GM12878 (cell line): ENCODE measurements around the gene KLHL20. TPM values are rescaled to one million over a fixed set of nuclear protein-coding genes. Genes with fewer than 3 reads are reported as not detected.

Experiments used
- ATAC-seq: fragments of 200-7000 bp; cut with Tn5 transposase; 3 replicates; pipeline ENCODE4 v1.9.1; 2020; ENCODE audit warnings: mild to moderate bottlenecking, moderate library complexity
- BruUV-seq: library from RNA; stranded (reverse); fragments of 400-500 nt; replicated peaks from 2 replicates; lab custom pipeline; 2021; lab: Mats Ljungman, UMichigan
- CTCF ChIA-PET: fragments of 300-600 bp; sonication (Branson Sonifier 250); formaldehyde crosslinking; extraction: SDS; loops from one replicate; lab custom pipeline; 2021; ENCODE audit warnings: inconsistent platforms; lab: Yijun Ruan, JAX
- POLR2A ChIA-PET: fragments of 350-600 bp; formaldehyde crosslinking; extraction: SDS; loops from one replicate; lab custom pipeline; 2021; ENCODE audit warnings: inconsistent platforms; lab: Charles Lee
- RAD21 ChIA-PET: fragments of 300-600 bp; sonication (Branson Sonifier 250); formaldehyde crosslinking; loops from one replicate; lab custom pipeline; 2023; ENCODE audit warnings: antibody characterized with exemption; ENCODE audit not compliant: unreplicated experiment; lab: Charles Lee
- SMC1A ChIA-PET: fragments of 300-600 bp; sonication (Branson Sonifier 250); formaldehyde crosslinking; loops from one replicate; lab custom pipeline; 2023; ENCODE audit not compliant: unreplicated experiment, uncharacterized antibody; lab: Charles Lee
- DNase-seq: peaks from one replicate; pipeline ENCODE4 v3.0.0-alpha.2; 2011; ENCODE audit warnings: low read depth, low spot score
- FAIRE-seq: peaks from 3 replicates; lab custom pipeline; 2011; peaks lifted over from hg19 to GRCh38; lab: Jason Lieb, UNC
- H2AFZ ChIP-seq: 2 replicates; pipeline ENCODE4 v1.6.0; 2011; ENCODE audit warnings: low read depth, low read length, control low read depth; ENCODE audit not compliant: control insufficient read depth
- H3K27ac ChIP-seq: 2 replicates; pipeline ENCODE4 v1.5.1; 2011; ENCODE audit warnings: control low read depth; ENCODE audit not compliant: control insufficient read depth, insufficient read depth
- H3K27me3 ChIP-seq, 2 experiments: replicated peaks in 1 of 2; 2 replicates each; pipeline versions ENCODE4 v1.6.0 to v1.6.1; 2011; ENCODE audit warnings: low read length in 1 of 2; ENCODE audit not compliant: control insufficient read depth in 2 of 2, insufficient read depth in 2 of 2
- H3K36me3 ChIP-seq, 2 experiments: 2 replicates each; pipeline ENCODE4 v1.5.1; 2011; ENCODE audit warnings: low read length in 1 of 2; ENCODE audit not compliant: control insufficient read depth in 2 of 2, insufficient read depth in 2 of 2
- H3K4me1 ChIP-seq: 2 replicates; pipeline ENCODE4 v1.6.1; 2011; ENCODE audit warnings: mild to moderate bottlenecking, low read length, moderate library complexity, mixed read lengths; ENCODE audit not compliant: control insufficient read depth, insufficient read depth
- H3K4me2 ChIP-seq: 2 replicates; pipeline ENCODE4 v1.6.0; 2011; ENCODE audit warnings: control low read depth; ENCODE audit not compliant: control insufficient read depth, insufficient read depth
- H3K4me3 ChIP-seq: fragments of 200-600 bp; sonication (generic); 2 replicates; pipeline ENCODE4 v1.5.1; 2016
- H3K79me2 ChIP-seq: 2 replicates; pipeline ENCODE4 v1.6.0; 2011; ENCODE audit warnings: low read length; ENCODE audit not compliant: control insufficient read depth, insufficient read depth
- H3K9ac ChIP-seq: 2 replicates; pipeline ENCODE4 v1.8.0; 2011; ENCODE audit warnings: low read length, control low read depth, mixed read lengths; ENCODE audit not compliant: control insufficient read depth, insufficient read depth
- H3K9me3 ChIP-seq: replicated peaks from 3 replicates; pipeline ENCODE4 v1.5.1; 2011; ENCODE audit warnings: mild to moderate bottlenecking, low read length; ENCODE audit not compliant: control insufficient read depth, insufficient read depth
- H4K20me1 ChIP-seq: 2 replicates; pipeline ENCODE4 v1.6.0; 2011; ENCODE audit not compliant: control insufficient read depth, insufficient read depth
- BCLAF1 ChIP-seq: fragments of 450-650 bp; IDR thresholded peaks from 2 replicates; pipeline ENCODE4 v1.6.1; 2017; ENCODE audit warnings: antibody characterized with exemption, mild to moderate bottlenecking, moderate library complexity
- BMI1 ChIP-seq: fragments of 450-650 bp; IDR thresholded peaks from 2 replicates; pipeline ENCODE4 v1.6.1; 2016; ENCODE audit warnings: mild to moderate bottlenecking, moderate library complexity, borderline replicate concordance
- IRF4 ChIP-seq: IDR thresholded peaks from 2 replicates; pipeline ENCODE4 v1.6.1; 2011; ENCODE audit warnings: low read depth, low read length
- NFYB ChIP-seq: IDR thresholded peaks from 2 replicates; pipeline ENCODE4 v1.6.1; 2011; ENCODE audit warnings: low read depth, mild to moderate bottlenecking, low read length, improper control_type of control experiment, moderate library complexity; ENCODE audit not compliant: insufficient read depth
- PAX8 ChIP-seq: fragments of 450-650 bp; IDR thresholded peaks from 2 replicates; pipeline ENCODE4 v1.6.1; 2017; ENCODE audit warnings: mild to moderate bottlenecking, moderate library complexity
- TARDBP ChIP-seq: IDR thresholded peaks from 2 replicates; pipeline ENCODE4 v1.6.1; 2016; ENCODE audit warnings: borderline replicate concordance
- YBX1 ChIP-seq: fragments of 450-650 bp; IDR thresholded peaks from 2 replicates; pipeline ENCODE4 v1.6.1; 2016; ENCODE audit warnings: antibody characterized with exemption
- WGBS: methylation state at CpG from one replicate; pipeline ENCODE4 v1.1.6; 2016; ENCODE audit warnings: low lambda C conversion rate; ENCODE audit not compliant: insufficient replicate concordance, insufficient coverage; ENCODE audit errors: missing lambda C conversion rate; 5-methylcytosine and 5-hydroxymethylcytosine counted together
- in situ Hi-C: fragments of 300-500 bp; cut with MboI; formaldehyde crosslinking; loops from 9 replicates; pipeline ENCODE4 v1.14.3; 2018; ENCODE audit warnings: mixed read lengths
- intact Hi-C: fragments of 100-400 bp; cut with micrococcal nuclease; formaldehyde crosslinking; loops from one replicate; pipeline ENCODE4 v1.14.2; 2022; ENCODE audit not compliant: unreplicated experiment
- polyA plus RNA-seq, 11 experiments: library from polyadenylated mRNA; depleted of rRNA in 4 of 11; unstranded in 6 of 11; stranded (reverse) in 5 of 11; fragments of >200 nt; fragmentation: Nextera tagmentation in 4 of 11; fragmentation: Illumina TruSeq in 1 of 11; extraction: Ambion mirVana in 4 of 11; extraction: Trizol in 1 of 11; gene quantifications; 1 replicate in 1 of 11; 2 replicates in 10 of 11; pipeline versions ENCODE4 v1.2.1 to v1.2.3, GENCODE V29; 2011 to 2016; ENCODE audit warnings: inconsistent platforms in 2 of 11, missing spikeins in 2 of 11, low read depth in 1 of 11
- total RNA-seq, 4 experiments: library from RNA; depleted of rRNA in 3 of 4; stranded (reverse); fragments of >200 nt in 3 of 4; fragmentation: Illumina TruSeq in 1 of 4; extraction: Trizol in 1 of 4; gene quantifications; 2 replicates each; pipeline versions ENCODE4 v1.2.1 to v1.2.3, GENCODE V29; 2013 to 2021
- TF ChIP-seq, protein P1 (sequence below): IDR thresholded peaks from 2 replicates; pipeline ENCODE4 v1.6.1; 2012; ENCODE audit warnings: mild to moderate bottlenecking, low read depth, low read length

KLHL20 gene
- total and polyA plus RNA-seq, 10 of the 15 experiments (the other 5 are each of a cell fraction or from before 2014, with no cell fraction given): 3.8 to 14.0 (median 10.0) TPM

DNA sequence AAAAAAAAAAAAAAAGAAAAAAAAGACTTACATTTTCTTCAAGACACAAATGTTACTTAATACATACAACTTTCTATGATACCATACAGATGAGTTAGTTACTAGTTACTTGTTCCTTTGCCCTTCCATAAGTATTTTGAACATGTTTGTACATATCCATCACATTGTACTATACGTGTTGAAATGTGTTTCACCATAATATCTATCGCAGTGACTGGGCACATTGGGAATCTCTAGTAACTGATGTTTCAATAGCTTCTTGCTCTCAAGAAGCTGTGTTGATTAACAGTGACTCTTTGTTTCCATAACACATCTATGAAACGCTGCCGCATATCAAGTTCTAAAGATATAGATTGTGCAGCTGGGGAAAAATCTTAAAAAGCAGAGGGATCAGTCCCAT, 42.9 kb downstream of the KLHL20 start (continued):
- no peak for TF ChIP-seq BCLAF1
- TF ChIP-seq IRF4: no peak
- no peak for TF ChIP-seq BMI1
- TF ChIP-seq YBX1: no peak
- no peak for TF ChIP-seq NFYB
- no peak for TF ChIP-seq PAX8

GRCh38 chr1:173758110-173758509, 43.3 kb downstream of the KLHL20 start:
- Histone ChIP-seq H2AFZ (no peak overlapping the region), H3K4me3 (no peak overlapping the region), H3K4me2 (no peak overlapping the region), H3K27me3 (no peaks in the 10 kb centered on the region), H3K79me2 (no peaks in the 10 kb centered on the region), H3K9ac (no peak overlapping the region), H3K4me1 (no peaks in the 10 kb centered on the region), H3K9me3 (no peaks in the 10 kb centered on the region; the same call in 1 of the 3 replicates), H3K27ac (no peak overlapping the region), H4K20me1 (no peaks in the 10 kb centered on the region), H3K36me3 (peaks cover 4 to 12% of the 10 kb centered on the region in 2 experiments)
- ChIA-PET RAD21 (no interaction called here), CTCF (interaction anchor here (0.7 to 1.5 kb wide), 2 partner anchors 9 to 239 kb away, joined by 3 read pairs; no protein-coding TSS in a partner anchor), SMC1A (no interaction called here), POLR2A (interaction anchor here (0.7 kb wide), 1 partner anchor 17 kb away, joined by 3 read pairs; no protein-coding TSS in a partner anchor)
- intact Hi-C loops: no loop called here
- FAIRE-seq (no peak), ATAC-seq (no peak), DNase-seq (no peak)
- no TSS peak for BruUV-seq
- WGBS: 99% methylated on average over 7 of the region's 7 CpGs
- in situ Hi-C loops: no loop called here
- TF ChIP-seq BCLAF1 (no peak), TARDBP (no peak)
- TF ChIP-seq, protein P1, sequence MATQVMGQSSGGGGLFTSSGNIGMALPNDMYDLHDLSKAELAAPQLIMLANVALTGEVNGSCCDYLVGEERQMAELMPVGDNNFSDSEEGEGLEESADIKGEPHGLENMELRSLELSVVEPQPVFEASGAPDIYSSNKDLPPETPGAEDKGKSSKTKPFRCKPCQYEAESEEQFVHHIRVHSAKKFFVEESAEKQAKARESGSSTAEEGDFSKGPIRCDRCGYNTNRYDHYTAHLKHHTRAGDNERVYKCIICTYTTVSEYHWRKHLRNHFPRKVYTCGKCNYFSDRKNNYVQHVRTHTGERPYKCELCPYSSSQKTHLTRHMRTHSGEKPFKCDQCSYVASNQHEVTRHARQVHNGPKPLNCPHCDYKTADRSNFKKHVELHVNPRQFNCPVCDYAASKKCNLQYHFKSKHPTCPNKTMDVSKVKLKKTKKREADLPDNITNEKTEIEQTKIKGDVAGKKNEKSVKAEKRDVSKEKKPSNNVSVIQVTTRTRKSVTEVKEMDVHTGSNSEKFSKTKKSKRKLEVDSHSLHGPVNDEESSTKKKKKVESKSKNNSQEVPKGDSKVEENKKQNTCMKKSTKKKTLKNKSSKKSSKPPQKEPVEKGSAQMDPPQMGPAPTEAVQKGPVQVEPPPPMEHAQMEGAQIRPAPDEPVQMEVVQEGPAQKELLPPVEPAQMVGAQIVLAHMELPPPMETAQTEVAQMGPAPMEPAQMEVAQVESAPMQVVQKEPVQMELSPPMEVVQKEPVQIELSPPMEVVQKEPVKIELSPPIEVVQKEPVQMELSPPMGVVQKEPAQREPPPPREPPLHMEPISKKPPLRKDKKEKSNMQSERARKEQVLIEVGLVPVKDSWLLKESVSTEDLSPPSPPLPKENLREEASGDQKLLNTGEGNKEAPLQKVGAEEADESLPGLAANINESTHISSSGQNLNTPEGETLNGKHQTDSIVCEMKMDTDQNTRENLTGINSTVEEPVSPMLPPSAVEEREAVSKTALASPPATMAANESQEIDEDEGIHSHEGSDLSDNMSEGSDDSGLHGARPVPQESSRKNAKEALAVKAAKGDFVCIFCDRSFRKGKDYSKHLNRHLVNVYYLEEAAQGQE: no peak
